ENCODE measurements around the gene C1GALT1C1.

C1GALT1C1 gene

DNA sequence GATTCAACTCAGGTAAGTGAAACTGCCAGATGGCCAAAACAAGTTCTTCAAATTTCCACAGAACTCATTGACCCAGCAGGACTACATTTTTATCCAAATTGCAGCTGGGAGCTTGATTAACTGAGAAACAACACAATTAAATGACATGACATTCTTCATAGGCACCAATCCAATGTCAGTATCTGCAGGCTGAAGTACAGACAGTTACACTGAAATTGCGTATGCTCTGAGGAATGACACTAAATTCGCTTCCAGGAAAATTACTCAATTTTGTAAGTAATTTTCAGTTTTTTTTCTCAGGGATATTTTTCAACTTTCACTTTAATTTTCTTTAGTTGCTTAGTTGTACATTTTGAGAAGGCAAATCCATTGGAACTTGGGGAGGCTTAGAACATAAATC lies 4.5 kb downstream of the C1GALT1C1 start:
- DNase-seq (ENCODE audit: low read depth, low spot score), result no peak
- no peak for TF ChIP-seq ZNF274 (IDR thresholded peaks at IDR 0.05; ENCODE audit: low read depth, low read length)
- no peak for TF ChIP-seq YY1 (IDR thresholded peaks at IDR 0.05; ENCODE audit: insufficient read depth, insufficient read length)
- TF ChIP-seq SUZ12 (IDR thresholded peaks at IDR 0.05; ENCODE audit: extremely low read depth, insufficient read depth, insufficient read length), result no peak
- H3K9ac ChIP-seq (ENCODE audit: insufficient read length, low read depth), result no peak overlapping the region

DNA sequence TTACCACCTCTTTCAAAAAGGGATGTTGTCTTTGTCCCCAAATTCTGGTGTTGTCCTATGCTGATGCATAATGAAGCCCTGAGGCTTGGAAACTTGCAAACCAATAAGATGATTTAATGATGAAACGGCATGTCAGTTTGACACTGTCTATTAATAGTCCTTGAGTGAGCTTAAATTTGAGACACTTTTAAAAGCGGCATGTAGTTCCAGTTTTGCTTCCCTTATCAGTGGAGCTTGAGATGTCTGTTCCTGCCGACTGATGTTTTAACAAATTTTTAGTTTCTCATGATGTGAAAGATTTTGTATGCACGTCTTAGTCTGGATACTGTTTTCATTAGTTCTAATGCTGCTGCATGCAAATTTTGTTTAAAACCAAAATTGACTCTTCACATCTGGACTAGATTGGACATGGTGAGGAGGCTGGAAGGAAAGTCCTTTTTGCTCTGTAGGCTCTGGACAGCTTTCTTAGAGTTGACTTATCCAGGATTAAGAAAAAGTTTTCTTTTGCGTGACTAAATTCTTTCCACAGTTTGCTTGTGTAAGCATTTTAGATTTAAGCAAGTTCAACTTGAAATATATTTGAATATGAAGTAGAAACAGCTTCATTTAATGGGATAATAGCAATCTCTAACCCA lies 11.7 kb downstream of the C1GALT1C1 start:
- no peaks in the 10 kb centered on the region for H3K4me1 ChIP-seq (ENCODE audit: insufficient read depth, insufficient read length)
- peaks cover 34% of the 10 kb centered on the region for H3K36me3 ChIP-seq (ENCODE audit: insufficient read depth, insufficient read length, low read length)
- DNase-seq (ENCODE audit: low read depth, low spot score), result no peak
- no peaks in the 10 kb centered on the region for H3K27me3 ChIP-seq (ENCODE audit: insufficient read depth, insufficient read length)
- no peak overlapping the region for H3K9ac ChIP-seq (ENCODE audit: insufficient read length, low read depth)
- TF ChIP-seq YY1 (IDR thresholded peaks at IDR 0.05; ENCODE audit: insufficient read depth, insufficient read length) (no peak), SUZ12 (IDR thresholded peaks at IDR 0.05; ENCODE audit: extremely low read depth, insufficient read depth, insufficient read length) (no peak), ZNF274 (IDR thresholded peaks at IDR 0.05; ENCODE audit: low read depth, low read length) (no peak)
- no peak overlapping the region for H3K4me3 ChIP-seq (ENCODE audit: insufficient read length, low read depth)
- no peaks in the 10 kb centered on the region for H3K9me3 ChIP-seq (ENCODE audit: insufficient read depth, low read length)

More for the DNA sequence above, 4.5 kb downstream of the C1GALT1C1 start:
- Histone ChIP-seq H3K4me3 (ENCODE audit: insufficient read length, low read depth) (no peak overlapping the region), H3K9me3 (ENCODE audit: insufficient read depth, low read length) (no peaks in the 10 kb centered on the region), H3K36me3 (ENCODE audit: insufficient read depth, insufficient read length, low read length) (peaks cover 6% of the 10 kb centered on the region), H3K4me1 (ENCODE audit: insufficient read depth, insufficient read length) (no peaks in the 10 kb centered on the region), H3K27me3 (ENCODE audit: insufficient read depth, insufficient read length) (no peaks in the 10 kb centered on the region)

DNA sequence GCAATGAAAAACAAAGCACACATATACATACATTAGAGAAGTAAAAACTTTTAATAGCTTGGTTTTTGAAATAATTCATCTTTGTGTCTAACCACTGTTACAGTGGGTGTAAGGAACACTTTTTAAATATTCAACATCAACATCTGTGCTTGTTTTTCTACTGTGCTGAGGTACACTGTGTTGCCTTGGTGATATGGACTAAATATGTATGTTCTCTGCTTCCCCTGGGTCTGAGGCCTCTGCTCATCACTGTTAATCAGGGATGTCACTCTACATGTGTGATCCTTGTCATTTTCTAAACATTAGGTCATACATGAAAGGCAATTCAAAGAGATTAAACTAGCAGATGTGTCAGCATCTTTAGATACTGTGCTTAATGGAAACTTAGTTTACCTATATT lies 15.0 kb downstream of the C1GALT1C1 start:
- Histone ChIP-seq H3K36me3 (ENCODE audit: insufficient read depth, insufficient read length, low read length) (peaks cover 55% of the 10 kb centered on the region), H3K9ac (ENCODE audit: insufficient read length, low read depth) (no peak overlapping the region), H3K4me3 (ENCODE audit: insufficient read length, low read depth) (no peak overlapping the region), H3K4me1 (ENCODE audit: insufficient read depth, insufficient read length) (no peaks in the 10 kb centered on the region), H3K9me3 (ENCODE audit: insufficient read depth, low read length) (no peaks in the 10 kb centered on the region), H3K27me3 (ENCODE audit: insufficient read depth, insufficient read length) (no peaks in the 10 kb centered on the region)
- DNase-seq (ENCODE audit: low read depth, low spot score), result no peak
- TF ChIP-seq ZNF274 (IDR thresholded peaks at IDR 0.05; ENCODE audit: low read depth, low read length) (no peak), YY1 (IDR thresholded peaks at IDR 0.05; ENCODE audit: insufficient read depth, insufficient read length) (no peak), SUZ12 (IDR thresholded peaks at IDR 0.05; ENCODE audit: extremely low read depth, insufficient read depth, insufficient read length) (no peak)

DNA sequence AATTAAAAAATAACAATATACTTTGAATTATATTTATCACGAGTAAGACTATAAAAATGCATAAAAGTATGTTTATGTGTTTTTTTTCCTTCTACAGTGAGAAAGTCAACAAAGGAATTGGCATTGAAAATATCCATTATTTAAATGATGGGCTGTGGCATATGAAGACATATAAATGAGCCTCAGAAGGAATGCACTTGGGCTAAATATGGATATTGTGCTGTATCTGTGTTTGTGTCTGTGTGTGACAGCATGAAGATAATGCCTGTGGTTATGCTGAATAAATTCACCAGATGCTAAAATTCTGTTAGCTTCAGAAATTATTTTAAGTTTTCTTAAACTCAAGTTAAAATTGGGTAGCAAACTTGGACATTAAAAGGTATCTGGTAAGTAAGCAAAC lies 17.8 kb downstream of the C1GALT1C1 start:
- TF ChIP-seq YY1 (IDR thresholded peaks at IDR 0.05; ENCODE audit: insufficient read depth, insufficient read length) (no peak), ZNF274 (IDR thresholded peaks at IDR 0.05; ENCODE audit: low read depth, low read length) (no peak), SUZ12 (IDR thresholded peaks at IDR 0.05; ENCODE audit: extremely low read depth, insufficient read depth, insufficient read length) (no peak)
- DNase-seq (ENCODE audit: low read depth, low spot score), result no peak
- Histone ChIP-seq H3K4me1 (ENCODE audit: insufficient read depth, insufficient read length) (no peaks in the 10 kb centered on the region), H3K36me3 (ENCODE audit: insufficient read depth, insufficient read length, low read length) (peaks cover 66% of the 10 kb centered on the region), H3K9me3 (ENCODE audit: insufficient read depth, low read length) (no peaks in the 10 kb centered on the region), H3K4me3 (ENCODE audit: insufficient read length, low read depth) (no peak overlapping the region), H3K9ac (ENCODE audit: insufficient read length, low read depth) (no peak overlapping the region), H3K27me3 (ENCODE audit: insufficient read depth, insufficient read length) (no peaks in the 10 kb centered on the region)

DNA sequence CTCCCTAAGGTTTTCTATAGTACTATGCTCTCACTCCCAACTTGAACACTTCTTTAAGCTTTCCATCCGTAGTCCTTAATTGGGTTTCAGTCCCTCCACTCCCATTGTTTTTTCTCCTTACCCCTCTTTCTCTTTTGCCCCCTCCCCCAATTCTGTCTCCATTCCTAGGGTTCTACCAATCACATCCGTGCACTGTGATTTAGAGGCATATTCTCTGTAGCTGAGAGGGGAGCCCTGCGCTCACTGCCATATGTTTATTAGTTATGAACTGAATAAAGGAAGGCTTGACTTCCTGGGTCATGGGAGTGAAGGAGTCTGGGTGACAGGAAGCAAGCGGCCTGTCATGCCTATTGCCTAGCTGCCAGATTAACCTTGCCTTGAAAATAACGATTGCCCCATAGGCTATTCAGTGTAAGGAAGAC lies 25.5 kb downstream of the C1GALT1C1 start:
- Histone ChIP-seq H3K9ac (ENCODE audit: insufficient read length, low read depth) (peak overlapping the region; percentile 84), H3K36me3 (ENCODE audit: insufficient read depth, insufficient read length, low read length) (peaks cover 31% of the 10 kb centered on the region), H3K4me3 (ENCODE audit: insufficient read length, low read depth) (peak overlapping the region; percentile 76), H3K4me1 (ENCODE audit: insufficient read depth, insufficient read length) (no peaks in the 10 kb centered on the region), H3K9me3 (ENCODE audit: insufficient read depth, low read length) (no peaks in the 10 kb centered on the region), H3K27me3 (ENCODE audit: insufficient read depth, insufficient read length) (no peaks in the 10 kb centered on the region)
- no peak for DNase-seq (ENCODE audit: low read depth, low spot score)
- no peak for TF ChIP-seq SUZ12 (IDR thresholded peaks at IDR 0.05; ENCODE audit: extremely low read depth, insufficient read depth, insufficient read length)
- no peak for TF ChIP-seq ZNF274 (IDR thresholded peaks at IDR 0.05; ENCODE audit: low read depth, low read length)
- no peak for TF ChIP-seq YY1 (IDR thresholded peaks at IDR 0.05; ENCODE audit: insufficient read depth, insufficient read length)

DNA sequence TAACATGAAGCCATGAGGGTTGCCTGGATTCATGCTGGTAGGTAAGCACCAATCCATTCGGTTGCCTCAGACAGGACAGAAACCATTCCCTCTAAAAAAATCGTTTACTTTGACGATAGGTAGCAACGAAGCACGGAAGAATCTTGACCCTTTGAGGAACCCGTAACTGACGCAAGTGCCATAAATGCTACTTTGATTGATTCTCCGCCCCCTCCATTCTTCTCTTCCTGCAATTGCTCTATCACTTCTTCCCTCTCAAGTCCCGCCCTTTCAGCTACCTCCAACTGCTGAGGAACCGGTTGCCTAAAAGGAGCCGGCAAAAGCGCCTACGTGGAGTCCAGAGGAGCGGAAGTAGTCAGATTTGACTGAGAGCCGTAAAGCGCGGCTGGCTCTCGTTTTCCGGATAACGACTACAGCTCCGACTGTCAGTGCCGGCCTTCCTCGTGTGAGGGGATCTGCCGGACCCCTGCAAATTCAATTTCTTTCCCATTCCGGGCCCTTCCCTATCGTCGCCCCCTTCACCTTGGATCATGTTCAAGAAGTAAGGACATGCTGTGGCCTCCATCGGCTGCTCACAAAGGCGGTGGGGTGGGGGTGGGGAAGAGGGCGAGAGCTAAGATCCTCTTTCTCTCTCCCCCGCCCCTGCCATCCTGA lies 26.0 kb downstream of the C1GALT1C1 start, which contains the start of gene MCTS1:
Gene MCTS1 (plus strand): TSS at position 395 of the 654 bp plus-strand sequence. CDS start 136 bp downstream, at position 531.
- Histone ChIP-seq H3K9ac (ENCODE audit: insufficient read length, low read depth) (peak within 1 kb of the TSS; percentile 87), H3K36me3 (ENCODE audit: insufficient read depth, insufficient read length, low read length) (peaks cover 26% of the 10 kb centered on the region), H3K27me3 (ENCODE audit: insufficient read depth, insufficient read length) (no peaks in the 10 kb centered on the region), H3K4me1 (ENCODE audit: insufficient read depth, insufficient read length) (no peaks in the 10 kb centered on the region), H3K9me3 (ENCODE audit: insufficient read depth, low read length) (no peaks in the 10 kb centered on the region), H3K4me3 (ENCODE audit: insufficient read length, low read depth) (peak within 1 kb of the TSS; percentile 76)
- DNase-seq (ENCODE audit: low read depth, low spot score), result peak; percentile 81
- TF ChIP-seq YY1 (IDR thresholded peaks at IDR 0.05; ENCODE audit: insufficient read depth, insufficient read length) (no peak), ZNF274 (IDR thresholded peaks at IDR 0.05; ENCODE audit: low read depth, low read length) (no peak), SUZ12 (IDR thresholded peaks at IDR 0.05; ENCODE audit: extremely low read depth, insufficient read depth, insufficient read length) (no peak)

DNA sequence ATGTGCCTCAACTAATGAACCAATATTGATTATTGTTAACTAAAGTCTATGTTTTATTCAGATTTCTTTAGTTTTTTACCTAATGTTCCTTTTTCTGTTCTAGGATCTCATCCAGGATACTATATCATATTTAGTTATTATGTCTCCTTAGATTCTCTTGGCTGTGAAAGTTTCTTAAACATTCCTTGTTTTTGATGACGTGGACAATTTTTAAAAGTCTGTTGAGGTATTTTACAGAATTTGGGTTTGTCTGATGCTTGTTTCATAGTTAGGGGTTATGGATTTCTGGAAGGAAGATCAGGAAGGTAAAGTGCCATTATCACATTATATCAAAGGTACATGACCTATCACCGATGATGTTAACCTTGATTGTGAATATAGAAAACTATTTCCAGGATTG lies 44.2 kb downstream of the C1GALT1C1 start:
- H3K36me3 ChIP-seq (ENCODE audit: insufficient read depth, insufficient read length, low read length), result no peaks in the 10 kb centered on the region
- no peaks in the 10 kb centered on the region for H3K27me3 ChIP-seq (ENCODE audit: insufficient read depth, insufficient read length)
- no peaks in the 10 kb centered on the region for H3K4me1 ChIP-seq (ENCODE audit: insufficient read depth, insufficient read length)
- H3K9me3 ChIP-seq (ENCODE audit: insufficient read depth, low read length), result no peaks in the 10 kb centered on the region
- H3K4me3 ChIP-seq (ENCODE audit: insufficient read length, low read depth), result no peak overlapping the region
- no peak for DNase-seq (ENCODE audit: low read depth, low spot score)
- TF ChIP-seq YY1 (IDR thresholded peaks at IDR 0.05; ENCODE audit: insufficient read depth, insufficient read length) (no peak), ZNF274 (IDR thresholded peaks at IDR 0.05; ENCODE audit: low read depth, low read length) (no peak), SUZ12 (IDR thresholded peaks at IDR 0.05; ENCODE audit: extremely low read depth, insufficient read depth, insufficient read length) (no peak)
- H3K9ac ChIP-seq (ENCODE audit: insufficient read length, low read depth), result no peak overlapping the region

All from NT2/D1 (cell line).